Measurements from ENCODE around the gene SLC38A2.

The SLC38A2 gene

DNA sequence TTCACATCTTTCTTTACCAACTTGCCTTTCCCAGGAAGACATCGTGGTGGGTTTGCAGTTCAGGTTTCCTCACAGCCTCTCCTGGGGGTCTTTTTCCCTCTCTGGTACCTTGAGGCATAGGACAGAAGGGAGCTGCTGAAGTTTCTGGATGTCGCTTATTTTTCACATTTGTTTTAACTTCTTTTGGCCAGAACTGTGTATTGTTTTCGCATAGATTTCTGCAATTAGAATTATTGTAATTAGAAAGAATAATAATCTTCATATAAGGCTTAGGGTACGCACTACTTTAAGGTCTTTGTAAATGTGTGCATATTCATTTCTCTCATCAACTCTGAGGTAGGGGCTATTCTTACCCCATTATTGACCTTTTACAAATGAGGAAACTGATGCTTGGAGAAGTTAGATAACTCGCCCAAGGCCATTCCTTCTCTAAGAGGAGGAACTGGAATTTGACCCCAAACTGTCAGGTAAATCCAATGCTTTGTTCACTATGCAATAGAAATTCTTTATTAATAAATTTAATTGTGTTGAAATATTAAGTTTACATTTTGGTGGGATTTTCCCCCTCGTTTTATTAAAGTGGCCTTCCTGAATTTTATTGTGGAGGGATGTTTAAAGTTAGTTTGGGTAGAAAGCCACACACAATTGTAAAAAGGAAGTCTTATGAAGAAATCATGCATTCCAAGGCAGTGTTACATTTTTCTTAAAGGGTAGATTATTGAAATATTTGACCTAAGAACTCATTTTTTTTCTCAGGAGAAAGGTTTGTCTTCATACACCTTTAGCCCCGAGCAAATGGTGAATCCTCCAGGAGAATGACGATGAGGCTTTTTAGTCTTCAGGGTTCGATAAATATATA lies 12.1 kb upstream of the SLC38A2 start:
- H3K4me3 ChIP-seq (ENCODE audit: control insufficient read depth, low read depth, low read length), result peak overlapping the region; percentile 56
- TF ChIP-seq, protein P1, sequence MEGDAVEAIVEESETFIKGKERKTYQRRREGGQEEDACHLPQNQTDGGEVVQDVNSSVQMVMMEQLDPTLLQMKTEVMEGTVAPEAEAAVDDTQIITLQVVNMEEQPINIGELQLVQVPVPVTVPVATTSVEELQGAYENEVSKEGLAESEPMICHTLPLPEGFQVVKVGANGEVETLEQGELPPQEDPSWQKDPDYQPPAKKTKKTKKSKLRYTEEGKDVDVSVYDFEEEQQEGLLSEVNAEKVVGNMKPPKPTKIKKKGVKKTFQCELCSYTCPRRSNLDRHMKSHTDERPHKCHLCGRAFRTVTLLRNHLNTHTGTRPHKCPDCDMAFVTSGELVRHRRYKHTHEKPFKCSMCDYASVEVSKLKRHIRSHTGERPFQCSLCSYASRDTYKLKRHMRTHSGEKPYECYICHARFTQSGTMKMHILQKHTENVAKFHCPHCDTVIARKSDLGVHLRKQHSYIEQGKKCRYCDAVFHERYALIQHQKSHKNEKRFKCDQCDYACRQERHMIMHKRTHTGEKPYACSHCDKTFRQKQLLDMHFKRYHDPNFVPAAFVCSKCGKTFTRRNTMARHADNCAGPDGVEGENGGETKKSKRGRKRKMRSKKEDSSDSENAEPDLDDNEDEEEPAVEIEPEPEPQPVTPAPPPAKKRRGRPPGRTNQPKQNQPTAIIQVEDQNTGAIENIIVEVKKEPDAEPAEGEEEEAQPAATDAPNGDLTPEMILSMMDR (IDR thresholded peaks at IDR 0.05; ENCODE audit: control insufficient read depth, insufficient read depth, low read depth, low read length, missing control alignments), result no peak

DNA sequence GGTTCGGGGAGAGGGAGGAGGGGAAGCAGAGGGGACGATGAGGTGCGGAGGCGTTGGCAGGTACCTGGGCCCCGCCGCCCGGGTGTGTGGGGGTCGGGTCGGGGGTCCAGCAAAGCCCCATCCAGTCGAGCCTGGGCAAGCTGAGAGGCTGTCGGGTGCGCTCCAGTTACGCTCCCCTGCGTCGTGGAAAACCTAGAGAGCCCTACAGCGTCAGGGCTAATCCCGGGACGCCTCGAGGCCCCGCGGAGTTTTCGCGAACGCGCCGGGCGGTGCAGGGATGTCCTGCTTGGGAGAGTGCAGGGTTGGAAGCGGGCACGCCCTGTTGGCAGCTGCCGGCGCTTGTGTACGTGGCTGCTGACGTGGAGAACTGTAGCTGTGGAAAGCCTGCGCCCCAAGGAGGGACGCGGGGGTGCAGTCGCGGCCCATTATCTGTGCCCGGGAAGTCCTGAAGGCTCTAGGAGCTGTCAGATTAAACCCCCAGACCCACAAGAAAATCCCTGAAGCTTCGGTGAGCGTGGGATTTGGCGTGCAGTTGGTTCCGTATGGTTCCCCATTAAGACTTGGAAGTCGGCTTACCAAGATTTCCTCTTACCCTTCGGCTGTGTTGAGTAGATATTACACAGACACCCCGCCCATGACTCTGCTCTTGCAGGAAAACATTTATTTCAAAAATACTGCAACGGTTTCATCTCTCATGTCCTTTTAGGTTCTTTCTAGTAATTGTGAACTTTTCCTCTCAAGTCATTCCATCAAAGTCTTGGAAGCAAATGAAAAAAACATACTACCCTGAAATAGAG lies 11.3 kb upstream of the SLC38A2 start:
- TF ChIP-seq, protein P1 (IDR thresholded peaks at IDR 0.05; ENCODE audit: control insufficient read depth, insufficient read depth, low read depth, low read length, missing control alignments), result no peak
- peak; percentile 91 for DNase-seq (ENCODE audit: low read depth)

More for the DNA sequence above, 12.1 kb upstream of the SLC38A2 start:
- no peak for DNase-seq (ENCODE audit: low read depth)

DNA sequence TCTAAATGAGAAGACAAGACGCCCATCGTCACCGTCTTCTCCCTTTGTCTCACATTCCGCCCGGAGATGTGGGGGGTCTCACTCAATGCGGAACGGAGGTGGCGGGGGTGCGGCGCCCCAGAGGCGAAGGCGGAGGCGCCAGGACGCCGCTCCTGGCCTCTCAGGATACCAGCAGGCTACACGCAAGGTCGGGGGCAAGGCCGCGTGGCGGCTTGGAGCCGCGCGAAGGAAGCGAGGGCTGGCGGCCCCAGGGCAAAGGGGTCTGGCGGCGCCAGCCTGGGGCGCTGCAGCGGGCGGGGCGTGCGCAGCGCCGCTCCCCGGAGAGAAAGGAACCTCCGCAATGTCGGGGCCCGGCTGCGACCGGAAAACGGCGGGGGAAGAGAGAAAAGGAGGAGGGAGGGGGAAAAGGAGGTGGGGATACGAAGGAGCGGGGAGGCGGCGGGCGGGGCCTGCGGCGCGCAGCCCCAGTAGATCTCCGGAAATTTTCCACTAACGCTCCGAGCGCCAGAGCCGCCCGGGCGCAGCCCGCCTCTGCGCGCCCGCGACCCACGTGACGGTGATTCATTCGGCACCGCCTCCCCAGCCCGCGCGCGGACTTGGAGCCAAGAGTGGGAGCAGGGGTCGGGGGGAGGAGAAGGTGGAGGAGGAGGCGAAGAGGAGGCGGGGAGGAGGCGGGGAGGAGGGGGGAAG lies 10.5 kb upstream of the SLC38A2 start:
- H3K4me3 ChIP-seq (ENCODE audit: control insufficient read depth, low read depth, low read length), result peak overlapping the region; percentile 67
- TF ChIP-seq, protein P1 (IDR thresholded peaks at IDR 0.05; ENCODE audit: control insufficient read depth, insufficient read depth, low read depth, low read length, missing control alignments), result no peak
- DNase-seq (ENCODE audit: low read depth), result peak; percentile 91

More for the DNA sequence above, 11.3 kb upstream of the SLC38A2 start:
- peak overlapping the region; percentile 56 for H3K4me3 ChIP-seq (ENCODE audit: control insufficient read depth, low read depth, low read length)

DNA sequence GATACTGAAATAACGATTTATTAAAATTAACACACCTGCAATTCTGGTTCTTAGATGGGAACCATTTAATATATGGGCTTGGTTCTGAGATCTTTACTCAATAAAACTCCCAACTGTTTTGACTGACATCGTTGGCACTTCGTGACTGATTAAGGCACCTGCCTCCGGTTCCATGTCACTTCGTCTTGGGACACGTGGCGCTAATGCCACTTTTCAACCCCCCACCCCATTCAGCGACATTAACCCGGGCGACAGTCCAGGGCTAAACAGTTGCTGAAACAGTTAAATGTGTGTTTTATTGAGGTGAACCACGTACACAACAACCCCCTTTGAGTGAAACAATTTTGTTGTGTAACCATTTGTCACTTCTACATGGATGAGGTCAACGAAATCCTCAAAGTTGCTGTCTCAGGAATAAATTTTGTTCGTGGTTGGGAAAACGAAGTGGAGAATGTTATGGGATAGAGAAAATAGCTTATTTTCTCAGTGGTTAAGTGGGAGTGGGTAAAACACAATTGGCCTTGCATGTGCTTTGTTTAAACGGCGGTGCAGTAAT lies 9.9 kb upstream of the SLC38A2 start:
- DNase-seq (ENCODE audit: low read depth), result no peak
- TF ChIP-seq, protein P1 (IDR thresholded peaks at IDR 0.05; ENCODE audit: control insufficient read depth, insufficient read depth, low read depth, low read length, missing control alignments), result no peak
- peak overlapping the region; percentile 67 for H3K4me3 ChIP-seq (ENCODE audit: control insufficient read depth, low read depth, low read length)

DNA sequence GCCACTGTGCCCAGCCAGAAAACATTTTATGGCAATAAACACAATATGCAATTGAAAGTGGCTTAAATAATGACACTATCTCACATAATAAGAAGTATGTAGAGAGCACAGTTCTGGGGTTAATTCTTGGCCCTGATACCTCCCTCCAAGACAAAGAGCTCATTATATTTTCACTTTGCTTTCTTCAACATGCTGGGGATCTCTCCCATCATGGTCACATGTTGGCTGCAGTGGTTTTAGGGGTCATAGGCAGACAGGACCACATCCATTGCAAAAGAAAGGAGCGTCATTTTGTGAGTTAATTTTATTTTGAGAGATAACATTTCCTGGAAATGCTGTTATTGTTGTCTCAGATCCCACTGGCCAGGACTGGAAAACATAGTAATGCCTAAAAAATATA lies 8.3 kb upstream of the SLC38A2 start:
- no peak overlapping the region for H3K4me3 ChIP-seq (ENCODE audit: control insufficient read depth, low read depth, low read length)
- DNase-seq (ENCODE audit: low read depth), result no peak
- TF ChIP-seq, protein P1 (IDR thresholded peaks at IDR 0.05; ENCODE audit: control insufficient read depth, insufficient read depth, low read depth, low read length, missing control alignments), result no peak

Measured in AG09309 (cell line).